DMS 273 (cell line): Measurements from ENCODE around the gene CDCP1.
"Not testable (repeated sequence)": the region's sequence is repeated elsewhere in the genome, so short reads cannot be mapped to it uniquely, and the experiment has no call there.

Experiments
- DNase-seq: peaks from one replicate; lab custom pipeline; 2025; ENCODE audit not compliant: unreplicated experiment; lab: John Stamatoyannopoulos, UW

The CDCP1 gene

GRCh38 chr3:45088543-45089358, 57.4 kb downstream of the CDCP1 start:
- no peak for DNase-seq

- no peak for DNase-seq
Observed at GRCh38 chr3:45087155-45087554, 59.0 kb downstream of the CDCP1 start.

DNA sequence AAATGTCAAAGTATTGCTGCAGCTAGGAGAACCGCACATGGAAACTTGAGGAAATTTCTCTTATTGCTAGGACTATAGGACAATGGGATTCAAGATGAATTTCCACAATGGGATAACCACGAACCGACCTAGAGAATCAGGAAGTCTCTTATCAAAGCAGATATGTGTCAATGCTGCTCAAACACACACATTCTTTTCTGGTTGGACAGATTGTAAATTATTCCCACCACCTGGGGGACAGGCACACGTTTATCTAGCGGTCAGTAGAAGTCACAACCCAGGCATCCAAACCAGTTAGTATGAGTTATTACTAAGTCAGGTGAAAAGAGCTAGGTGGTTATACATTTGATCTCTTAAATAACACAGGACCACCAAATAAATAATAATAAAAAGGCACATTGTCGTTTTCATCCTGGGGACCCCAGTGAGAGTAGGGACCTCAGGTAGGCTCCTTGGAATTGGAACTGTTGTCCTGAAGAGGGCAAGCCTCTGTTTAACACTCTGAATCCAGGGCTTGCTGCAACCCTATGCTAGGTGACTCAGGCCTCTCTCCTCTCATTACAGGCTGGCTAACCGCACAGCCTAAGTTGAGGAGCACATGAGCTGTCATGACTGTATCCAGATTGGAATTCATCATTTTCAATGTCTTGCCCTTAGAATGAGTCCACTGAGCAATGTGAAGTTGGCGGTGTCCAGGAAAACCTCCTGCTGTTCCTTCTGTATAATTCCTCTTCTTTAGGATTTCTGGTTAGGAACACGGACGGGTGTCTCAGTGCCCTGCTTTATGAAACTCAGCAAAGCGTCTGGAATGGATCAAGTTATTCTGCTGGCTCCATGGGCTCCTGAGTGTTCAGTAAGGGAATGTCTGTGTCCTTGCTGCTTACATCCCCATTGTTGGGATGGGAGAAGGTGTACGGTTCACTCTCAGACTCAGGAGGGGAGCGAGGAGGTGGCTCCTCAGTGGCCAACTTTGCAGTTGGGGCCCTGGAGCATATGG, 61.1 kb downstream of the CDCP1 start:
- no peak for DNase-seq

GRCh38 chr3:45084361-45084760, 61.8 kb downstream of the CDCP1 start:
- DNase-seq, result no peak

DNA sequence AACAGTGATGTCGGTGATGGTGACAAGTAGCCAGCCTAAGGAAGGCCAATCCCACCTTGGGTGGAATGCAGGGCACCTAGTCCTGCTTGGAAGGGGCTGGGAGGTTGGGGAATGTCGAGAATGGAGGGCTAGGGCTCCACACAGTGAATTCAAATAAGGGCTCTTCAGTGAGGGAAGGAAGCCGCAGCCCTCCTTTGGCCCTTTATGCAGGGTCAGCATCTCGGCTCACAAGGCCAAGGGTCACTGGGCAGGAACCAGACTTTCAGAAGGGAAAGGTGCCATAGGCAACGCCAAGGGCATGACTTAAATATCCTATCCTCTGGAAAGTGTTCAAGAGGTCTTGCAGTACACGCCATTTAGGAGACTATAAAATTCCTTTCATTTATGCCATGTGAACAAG, 63.2 kb downstream of the CDCP1 start:
- DNase-seq, result no peak

DNA sequence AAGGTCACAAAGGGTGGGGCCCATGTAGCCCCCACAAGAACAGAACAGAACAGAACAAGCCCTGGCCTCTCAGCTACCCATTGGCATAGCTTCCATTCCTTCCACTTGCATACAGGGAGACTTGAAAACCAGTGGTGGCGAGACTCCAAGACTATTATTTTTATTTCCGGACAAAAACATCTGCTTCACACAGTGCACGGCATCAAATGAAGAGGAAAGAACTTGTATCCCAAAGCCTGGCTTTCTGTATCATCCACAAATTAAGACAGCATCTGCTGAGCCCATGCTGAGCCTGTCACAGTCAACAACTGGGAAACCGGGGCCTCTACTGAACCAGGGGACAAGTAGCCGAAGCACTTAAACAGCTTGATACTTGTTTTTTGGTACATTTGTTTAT, 64.0 kb downstream of the CDCP1 start:
- DNase-seq, result peak; percentile 51

- DNase-seq, result peak; percentile 28
Observed at GRCh38 chr3:45081506-45082141, 64.6 kb downstream of the CDCP1 start.

DNA sequence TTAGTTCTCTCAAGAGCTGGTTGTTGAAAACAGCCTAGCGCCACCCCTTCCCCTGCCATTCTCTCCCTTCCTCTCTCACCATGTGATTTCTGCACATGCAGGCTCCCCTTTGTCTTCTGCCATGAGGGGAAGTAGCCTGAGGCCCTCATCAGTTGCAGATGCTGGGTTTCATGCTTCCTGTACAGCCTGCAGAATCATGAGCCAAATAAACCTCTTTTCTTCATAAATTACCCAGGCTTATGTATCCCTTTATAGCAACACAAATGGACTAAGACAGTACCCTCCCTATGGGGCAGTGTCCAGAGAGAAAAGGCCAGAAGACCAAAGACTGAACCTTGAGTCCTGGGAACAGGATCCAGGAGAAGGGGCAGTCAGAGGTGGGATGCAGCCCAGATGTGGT, 65.4 kb downstream of the CDCP1 start:
- DNase-seq, result no peak

DNA sequence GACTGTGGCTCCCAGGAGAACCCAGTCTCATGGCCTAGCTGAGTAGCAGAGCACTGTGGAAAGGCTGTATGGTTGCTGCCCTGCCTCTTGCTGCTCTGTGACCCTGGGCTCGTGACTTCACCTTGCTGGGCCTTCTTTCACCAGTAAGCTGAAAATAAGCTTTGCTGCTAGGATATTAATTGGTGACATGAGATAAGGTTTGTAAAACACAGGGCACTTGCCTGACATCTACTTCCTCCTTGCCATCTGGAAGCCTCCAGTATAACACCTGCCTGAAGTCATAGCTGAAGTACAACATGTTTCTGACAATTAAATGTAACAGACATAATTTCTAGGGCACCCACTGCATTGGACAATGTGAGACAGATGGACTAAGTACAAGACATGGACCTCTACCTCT, 66.5 kb downstream of the CDCP1 start:
- DNase-seq, result no peak

GRCh38 chr3:45078910-45079522, 67.2 kb downstream of the CDCP1 start:
- peak; percentile 15 for DNase-seq

GRCh38 chr3:45078256-45078655, 67.9 kb downstream of the CDCP1 start:
- DNase-seq, result not testable (repeated sequence)

DNA sequence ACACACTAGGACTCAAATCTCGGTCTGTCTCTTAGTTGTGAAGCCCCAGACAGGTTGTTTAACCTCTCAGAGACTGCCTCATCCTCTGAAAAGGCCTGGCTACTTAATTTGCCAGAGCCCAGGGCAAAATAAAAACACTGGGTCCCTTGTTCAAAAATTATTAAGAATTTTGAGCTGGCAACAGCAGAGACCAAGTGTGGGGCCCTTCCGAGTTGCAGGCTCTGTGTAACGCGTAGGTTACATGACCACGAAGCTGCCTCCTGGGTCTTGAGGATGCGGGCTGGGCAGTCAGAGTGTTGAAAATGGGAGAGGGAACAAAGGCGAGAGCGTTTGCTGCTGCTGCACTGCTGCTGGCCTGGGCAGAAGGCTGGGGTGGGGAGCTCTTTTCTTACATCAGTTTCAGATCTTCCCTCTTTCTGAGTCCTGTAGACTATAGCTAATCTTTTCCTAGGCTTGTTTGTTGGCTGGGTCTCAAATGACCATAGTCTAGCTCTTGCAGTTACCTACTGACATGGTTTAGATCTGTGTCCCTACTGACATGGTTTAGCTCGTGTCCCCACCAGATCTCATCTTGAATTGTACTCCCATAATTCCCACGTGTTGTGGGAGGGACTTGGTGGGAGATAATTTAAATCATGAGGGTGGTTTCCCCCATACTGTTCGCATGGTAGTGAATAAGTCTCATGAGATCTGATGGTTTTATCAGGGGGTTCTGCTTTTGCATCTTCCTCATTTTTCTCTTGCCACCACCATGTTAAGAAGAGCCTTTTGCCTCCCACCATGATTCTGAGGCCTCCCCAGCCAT, 70.2 kb downstream of the CDCP1 start:
- no peak for DNase-seq

DNA sequence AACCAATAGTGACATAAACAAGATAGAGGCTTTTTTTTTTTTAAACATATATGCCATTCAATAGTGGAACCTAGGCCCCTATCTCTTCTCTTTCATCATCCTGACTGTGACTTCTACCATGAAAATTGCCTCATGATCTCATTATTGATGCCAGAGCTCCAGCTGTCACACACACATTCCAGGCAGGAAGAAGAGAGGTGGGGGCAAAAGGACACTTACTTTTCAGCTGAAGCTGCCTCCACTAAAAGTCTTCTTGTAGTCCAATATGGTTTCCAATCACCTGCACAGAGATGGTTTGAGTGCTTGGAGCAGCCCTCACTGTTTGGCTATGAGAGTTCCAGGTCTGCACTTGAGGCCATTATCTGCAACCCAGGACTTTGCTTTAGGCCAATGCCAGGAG, 75.1 kb downstream of the CDCP1 start:
- no peak for DNase-seq

- no peak for DNase-seq
Observed at GRCh38 chr3:45067941-45068340, 78.2 kb downstream of the CDCP1 start.

DNA sequence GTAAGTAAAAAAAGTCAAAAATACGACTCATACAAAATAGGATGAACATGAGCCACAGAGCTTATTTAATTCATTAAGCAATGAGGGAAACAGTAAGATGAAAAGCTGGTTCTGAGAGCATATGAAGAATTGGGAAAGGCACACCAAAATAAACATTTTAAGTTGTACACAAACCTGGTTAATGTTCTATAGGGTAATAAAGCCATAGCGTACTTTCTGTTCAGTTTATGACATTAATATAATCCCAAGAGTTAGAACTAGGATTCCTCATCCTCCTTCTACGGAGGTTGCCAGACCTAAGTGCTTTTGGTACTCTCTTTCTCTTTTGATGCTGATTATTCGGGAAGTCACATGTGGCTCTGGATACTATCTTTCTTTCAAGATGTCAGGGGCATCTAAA, 78.7 kb downstream of the CDCP1 start:
- no peak for DNase-seq

- DNase-seq, result no peak
Observed at GRCh38 chr3:45066109-45066801, 79.9 kb downstream of the CDCP1 start.

DNA sequence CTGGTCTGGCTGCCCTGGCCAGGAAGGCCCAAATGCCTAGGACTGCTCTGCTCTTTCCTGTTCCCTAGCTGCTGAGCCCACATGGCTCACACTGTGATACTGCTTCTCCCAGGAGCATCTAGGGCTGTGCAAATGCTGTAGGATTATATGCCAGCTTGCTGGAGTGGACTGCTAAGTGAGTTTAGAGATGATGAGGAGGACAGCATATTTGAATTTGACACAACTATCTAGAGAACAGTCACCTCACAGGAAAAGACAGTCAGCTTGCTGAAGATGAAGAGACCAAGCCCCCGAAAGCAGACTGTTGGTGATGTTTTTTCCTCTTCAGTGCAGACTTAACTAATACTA, 80.8 kb downstream of the CDCP1 start:
- no peak for DNase-seq

DNA sequence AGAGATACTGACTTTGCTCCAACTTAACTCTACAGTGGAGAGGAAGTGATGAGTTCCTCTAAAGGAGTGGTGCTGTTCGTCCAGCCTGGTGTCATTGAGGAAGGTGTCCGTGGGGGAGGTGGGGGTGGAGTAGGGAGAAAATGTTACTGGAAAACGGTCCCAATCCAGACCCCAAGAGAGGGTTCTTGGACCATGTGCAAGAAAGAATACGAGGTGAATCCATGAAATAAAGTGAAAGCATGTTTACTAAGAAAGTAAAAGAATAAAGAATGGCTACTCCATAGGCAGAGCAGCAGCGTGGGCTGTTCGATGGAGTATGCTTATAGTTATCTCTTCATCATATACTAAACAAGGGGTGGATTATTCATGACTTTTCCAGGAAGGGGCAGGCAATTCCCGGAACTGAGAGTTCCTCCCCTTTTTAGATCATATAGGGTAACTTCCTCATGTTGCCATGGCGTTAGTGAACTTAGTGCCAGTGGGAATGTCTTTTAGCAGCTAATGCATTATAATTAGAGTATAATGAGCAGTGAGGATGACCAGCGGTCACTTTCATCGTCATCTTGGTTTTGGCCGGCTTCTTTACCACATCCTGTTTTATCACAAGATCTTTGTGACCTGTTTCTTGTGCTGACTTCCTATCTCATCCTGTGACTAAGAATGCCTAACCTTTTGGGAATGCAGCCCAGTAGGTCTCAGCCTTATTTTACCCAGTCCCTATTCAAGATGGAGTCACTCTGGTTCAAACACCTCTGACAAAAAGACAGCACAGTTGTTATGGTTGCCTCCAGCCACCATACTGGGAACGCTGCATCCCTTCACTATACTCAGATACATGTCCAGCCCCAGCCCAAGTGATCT, 81.4 kb downstream of the CDCP1 start:
- peak; percentile 22 for DNase-seq

DNA sequence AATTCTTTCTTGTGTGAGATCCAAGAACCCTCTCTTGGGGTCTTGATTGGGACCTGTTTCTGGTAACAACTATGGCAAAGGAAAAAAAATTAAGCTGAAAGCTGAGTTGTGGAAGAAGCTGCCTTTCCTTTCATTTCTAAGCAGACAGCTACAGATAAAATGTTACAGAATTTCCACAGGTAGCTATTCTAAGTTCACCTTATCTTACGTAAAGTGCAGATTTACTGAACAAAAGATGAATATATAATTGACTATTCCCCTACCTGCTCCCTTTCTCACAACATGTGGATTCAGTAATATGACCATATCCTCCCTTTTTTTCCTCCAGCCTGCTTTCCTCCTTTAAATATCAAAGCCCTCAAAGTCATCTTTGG, 83.5 kb downstream of the CDCP1 start:
- DNase-seq, result no peak
